ENCODE data around the gene TNS3. TPM values are rescaled to one million over a fixed set of nuclear protein-coding genes. Genes with fewer than 3 reads are reported as not detected.

The TNS3 gene
- total RNA-seq, 1 experiment from 2014 or later = 9.5 TPM

DNA sequence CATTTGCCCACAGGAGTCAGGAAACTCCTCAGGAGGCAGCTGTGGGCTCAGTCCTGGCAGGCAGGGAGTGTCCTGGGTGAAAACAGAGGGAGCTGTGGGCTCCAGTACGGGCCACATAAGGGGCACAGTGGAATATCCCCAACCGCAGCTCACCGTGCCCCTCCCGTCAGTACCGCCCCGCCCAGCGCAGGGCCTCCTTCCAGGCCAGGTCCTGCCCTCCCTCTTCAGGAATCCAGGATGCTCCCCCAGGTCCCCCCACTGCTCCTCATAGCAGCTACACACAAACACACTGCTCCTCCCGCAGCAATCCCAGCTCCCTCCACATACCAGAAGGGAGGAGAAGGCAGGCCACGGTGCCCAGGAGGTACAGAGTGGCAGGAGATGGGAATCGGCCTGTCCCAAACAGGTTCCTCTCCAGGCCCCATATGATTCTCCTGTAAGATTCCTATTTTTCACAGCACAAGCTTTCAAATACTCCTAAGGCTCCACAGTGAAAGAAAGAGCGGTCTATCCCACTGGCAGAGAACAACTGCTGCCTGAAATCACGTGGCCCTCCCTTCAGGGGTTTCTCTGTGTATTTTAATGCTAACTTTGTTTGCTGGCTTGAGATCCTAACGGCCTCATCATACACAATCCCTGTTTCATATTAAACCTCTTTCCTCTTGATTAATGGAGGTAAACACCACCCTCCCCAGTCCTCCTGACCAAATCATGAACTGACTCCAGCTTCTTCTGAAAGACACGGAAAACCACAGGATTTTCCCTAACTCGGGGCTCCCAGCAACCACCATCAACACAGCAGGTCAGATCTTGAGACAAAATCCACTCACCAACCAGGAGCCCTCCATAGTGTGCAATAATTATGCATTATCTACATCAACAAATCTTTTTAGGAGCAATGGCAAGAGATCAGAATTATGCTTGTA lies 178.7 kb downstream of the TNS3 start:
- H3K27ac ChIP-seq (ENCODE audit: insufficient read length, low read depth, low read length) = no peak overlapping the region
- H3K9ac ChIP-seq (ENCODE audit: extremely low read depth, insufficient read length, low read length) = no peak overlapping the region

More for the DNA sequence above, 178.7 kb downstream of the TNS3 start:
- H4K20me1 ChIP-seq (ENCODE audit: control insufficient read depth, insufficient read depth, insufficient read length) = no peaks in the 10 kb centered on the region
- no peak overlapping the region for H3K56ac ChIP-seq (ENCODE audit: insufficient read length, low read depth, low read length)
- H2AFZ ChIP-seq (ENCODE audit: low read length) = no peak overlapping the region
- no peak overlapping the region for H4K5ac ChIP-seq (ENCODE audit: insufficient read length, low read depth, low read length)
- H2BK12ac ChIP-seq (ENCODE audit: insufficient read length, low read depth, low read length) = no peak overlapping the region
- H3K23ac ChIP-seq (ENCODE audit: insufficient read length, low read depth, low read length) = no peak overlapping the region
- no peak overlapping the region for H3T11ph ChIP-seq (ENCODE audit: low read length)
- TF ChIP-seq, protein P1, sequence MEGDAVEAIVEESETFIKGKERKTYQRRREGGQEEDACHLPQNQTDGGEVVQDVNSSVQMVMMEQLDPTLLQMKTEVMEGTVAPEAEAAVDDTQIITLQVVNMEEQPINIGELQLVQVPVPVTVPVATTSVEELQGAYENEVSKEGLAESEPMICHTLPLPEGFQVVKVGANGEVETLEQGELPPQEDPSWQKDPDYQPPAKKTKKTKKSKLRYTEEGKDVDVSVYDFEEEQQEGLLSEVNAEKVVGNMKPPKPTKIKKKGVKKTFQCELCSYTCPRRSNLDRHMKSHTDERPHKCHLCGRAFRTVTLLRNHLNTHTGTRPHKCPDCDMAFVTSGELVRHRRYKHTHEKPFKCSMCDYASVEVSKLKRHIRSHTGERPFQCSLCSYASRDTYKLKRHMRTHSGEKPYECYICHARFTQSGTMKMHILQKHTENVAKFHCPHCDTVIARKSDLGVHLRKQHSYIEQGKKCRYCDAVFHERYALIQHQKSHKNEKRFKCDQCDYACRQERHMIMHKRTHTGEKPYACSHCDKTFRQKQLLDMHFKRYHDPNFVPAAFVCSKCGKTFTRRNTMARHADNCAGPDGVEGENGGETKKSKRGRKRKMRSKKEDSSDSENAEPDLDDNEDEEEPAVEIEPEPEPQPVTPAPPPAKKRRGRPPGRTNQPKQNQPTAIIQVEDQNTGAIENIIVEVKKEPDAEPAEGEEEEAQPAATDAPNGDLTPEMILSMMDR (conservative IDR thresholded peaks at IDR 0.05) = no peak
- no CpG with 5 or more reads among the region's 15 CpGs for WGBS (ENCODE audit: extremely low coverage, insufficient read length, low lambda C conversion rate)
- H3K18ac ChIP-seq (ENCODE audit: insufficient read length, low read depth, low read length) = no peak overlapping the region
- Mint-ChIP-seq H3K4me1 (peaks cover 7 to 14% of the 10 kb centered on the region in 2 experiments), H3K27me3 (ENCODE audit: low read depth) (no peaks in the 10 kb centered on the region), H3K36me3 (ENCODE audit: insufficient read depth in 1 of 3, low read depth in 3 of 3) (0 out of 7 replicates have a peak, but pooled peaks cover 0 to 7% (median 2%) of the 10 kb centered on the region in 3 experiments), H3K27ac (peak overlapping the region in 2 of 3 experiments; percentile 13 to 31; a peak in 2 of 7 replicates), H3K9me3 (no peaks in the 10 kb centered on the region; a peak in 1 of 5 replicates), H3K4me3 (no peak overlapping the region)
- H4K8ac ChIP-seq (replicated peaks; ENCODE audit: insufficient read length, low read depth, low read length) = no peak overlapping the region
- no peak overlapping the region for H4K91ac ChIP-seq (ENCODE audit: insufficient read length, low read depth, low read length)
- H3K79me2 ChIP-seq (ENCODE audit: insufficient read depth, low read length) = no peaks in the 10 kb centered on the region
- no peak overlapping the region for H2BK5ac ChIP-seq (ENCODE audit: insufficient read length, low read length)
- H3K9me3 ChIP-seq (ENCODE audit: control insufficient read depth, low read depth, low read length) = no peaks in the 10 kb centered on the region
- H3K14ac ChIP-seq (ENCODE audit: insufficient read depth, low read length) = no peak overlapping the region
- H2AK5ac ChIP-seq (ENCODE audit: insufficient read length, low read length) = no peak overlapping the region
- H3K4ac ChIP-seq (ENCODE audit: low read depth, low read length) = no peak overlapping the region
- no peak overlapping the region for H3K4me2 ChIP-seq (ENCODE audit: insufficient read depth, insufficient read length, low read length)
- H2BK20ac ChIP-seq (ENCODE audit: low read depth, low read length, poor library complexity, severe bottlenecking) = no peak overlapping the region
- no peak overlapping the region for H2BK15ac ChIP-seq (ENCODE audit: low read depth, low read length)
- no peaks in the 10 kb centered on the region for H3K4me1 ChIP-seq (ENCODE audit: insufficient read depth, low read length)
- H2BK120ac ChIP-seq (ENCODE audit: low read depth, low read length, poor library complexity, severe bottlenecking) = no peak overlapping the region
- H3K79me1 ChIP-seq (ENCODE audit: insufficient read depth, low read depth, low read length, poor library complexity, severe bottlenecking) = no peaks in the 10 kb centered on the region
- H3K23me2 ChIP-seq (ENCODE audit: insufficient read length, low read depth, low read length, poor library complexity, severe bottlenecking) = no peaks in the 10 kb centered on the region
- no peaks in the 10 kb centered on the region for H3K27me3 ChIP-seq (ENCODE audit: insufficient read depth, low read length)
- DNase-seq = no peak
